Thymus (tissue), 11 donors: ENCODE results near the gene TRMU. TPM values are rescaled to one million over a fixed set of nuclear protein-coding genes. Genes with fewer than 3 reads are reported as not detected.

Experiments used
- DNase-seq, 9 donors: peaks; one replicate each; pipeline ENCODE4 v3.0.0-alpha.2; 2013; ENCODE audit warnings: low spot score in 9 of 9, low read depth in 6 of 9, missing footprints in 1 of 9
- H3K27ac ChIP-seq, 2 donors: one replicate each; pipeline ENCODE4 v1.5.1; 2013; ENCODE audit warnings: control low read depth in 1 of 2, low read depth in 1 of 2, low read length in 1 of 2, mild to moderate bottlenecking in 1 of 2, moderate library complexity in 1 of 2
- H3K27me3 ChIP-seq, 2 donors: one replicate each; pipeline ENCODE4 v1.5.1; 2013; ENCODE audit warnings: low read length in 1 of 2; ENCODE audit not compliant: control insufficient read depth in 2 of 2, insufficient read depth in 1 of 2
- H3K36me3 ChIP-seq, 2 donors: one replicate each; pipeline ENCODE4 v1.5.1; 2013; ENCODE audit warnings: low read length in 1 of 2, mild to moderate bottlenecking in 1 of 2, moderate library complexity in 1 of 2; ENCODE audit not compliant: control insufficient read depth in 2 of 2, insufficient read depth in 2 of 2
- H3K4me1 ChIP-seq, 2 donors: one replicate each; pipeline ENCODE4 v1.5.1; 2013; ENCODE audit warnings: low read length in 2 of 2; ENCODE audit not compliant: control insufficient read depth in 2 of 2, insufficient read depth in 2 of 2
- H3K4me3 ChIP-seq, 2 donors: one replicate each; pipeline ENCODE4 v1.5.1; 2013; ENCODE audit warnings: low read length in 2 of 2, control low read depth in 1 of 2, mild to moderate bottlenecking in 1 of 2
- H3K9me3 ChIP-seq, 2 donors: one replicate each; pipeline ENCODE4 v1.5.1; 2013; ENCODE audit warnings: low read length in 1 of 2, mild to moderate bottlenecking in 1 of 2; ENCODE audit not compliant: control insufficient read depth in 2 of 2, insufficient read depth in 1 of 2
- WGBS: extraction: QIAGEN DNeasy Blood & Tissue Kit; methylation state at CpG from one replicate; pipeline ENCODE4 v1.1.7; 2013; 5-methylcytosine and 5-hydroxymethylcytosine counted together
- polyA plus RNA-seq: library from polyadenylated mRNA; stranded (reverse); fragments of 200-250 nt; gene quantifications from one replicate; pipeline ENCODE4 v1.2.3, GENCODE V29; 2013
- total RNA-seq: library from RNA; stranded (reverse); fragments of 120-200 nt; gene quantifications from one replicate; pipeline ENCODE4 v1.2.4, GENCODE V29; 2013
- donor health status: healthy.

The TRMU gene
- total and polyA plus RNA-seq, 2 donors, result 27.4 to 28.7 TPM

DNA sequence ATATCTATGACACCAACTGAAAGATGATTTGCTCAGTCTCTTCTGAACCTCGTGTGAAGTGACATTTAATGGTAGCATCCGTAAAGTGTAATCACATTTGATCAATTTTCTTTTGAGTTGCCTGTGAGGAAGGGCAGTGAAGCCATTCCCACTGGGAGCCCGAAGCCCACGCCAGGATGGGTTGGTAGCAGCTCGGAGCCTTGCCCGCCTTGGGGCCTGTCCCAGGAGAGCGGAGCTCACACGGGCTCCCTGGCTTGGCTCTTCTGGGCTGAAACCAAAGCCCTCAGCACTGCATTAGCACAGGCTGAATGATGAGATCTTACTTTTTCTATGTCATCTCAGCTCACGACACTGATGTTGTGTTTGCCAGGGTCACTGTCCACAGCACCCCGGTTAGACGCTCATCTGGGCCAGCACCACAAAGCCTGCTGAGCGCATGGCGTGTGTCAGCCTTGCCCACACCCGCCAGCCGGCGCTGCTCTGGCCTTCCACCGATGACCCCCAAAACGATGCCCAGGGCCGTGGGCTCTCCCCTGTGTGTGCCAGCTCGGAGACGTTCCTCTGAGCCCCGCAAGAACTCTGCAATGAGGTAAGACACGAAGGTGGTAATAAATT is 9.3 kb upstream of the TRMU start:
- Histone ChIP-seq H3K36me3 (peaks cover 79 to 80% of the 10 kb centered on the region in 2 donors), H3K27me3 (no peaks in the 10 kb centered on the region), H3K4me3 (no peak overlapping the region), H3K27ac (no peak overlapping the region), H3K4me1 (no peaks in the 10 kb centered on the region), H3K9me3 (no peaks in the 10 kb centered on the region)
- no peak for DNase-seq
- WGBS, result 93% methylated on average over 23 of the region's 23 CpGs

GRCh38 chr22:46327691-46328465 is 7.6 kb upstream of the TRMU start:
- no peaks in the 10 kb centered on the region for H3K9me3 ChIP-seq
- no peaks in the 10 kb centered on the region for H3K4me1 ChIP-seq
- H3K36me3 ChIP-seq, result peaks cover 78 to 88% of the 10 kb centered on the region in 2 donors
- WGBS, result 97% methylated on average over 13 of the region's 13 CpGs
- H3K27me3 ChIP-seq, result no peaks in the 10 kb centered on the region
- DNase-seq, result no peak
- H3K4me3 ChIP-seq, result no peak overlapping the region
- H3K27ac ChIP-seq, result no peak overlapping the region

DNA sequence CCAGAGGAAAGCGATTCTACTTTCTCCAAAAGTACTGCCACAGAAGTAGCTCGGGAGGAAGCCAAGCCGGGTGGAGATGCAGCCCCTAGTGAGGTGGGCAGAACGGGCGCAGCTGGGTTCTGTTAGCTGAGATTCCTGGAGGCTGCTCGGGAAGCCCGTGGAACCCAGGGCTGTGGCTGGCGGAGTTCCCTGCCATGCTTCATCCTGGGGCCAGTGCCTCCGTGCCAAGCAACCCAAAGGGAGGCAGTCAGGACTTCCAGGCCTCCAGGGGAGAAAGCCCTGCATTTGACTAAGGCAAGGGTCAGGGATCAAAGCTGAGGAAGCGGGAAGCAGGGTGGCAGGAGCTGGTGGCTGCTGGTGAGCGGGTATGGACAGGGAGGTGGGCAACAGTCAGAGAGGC is 6.7 kb upstream of the TRMU start:
- no peaks in the 10 kb centered on the region for H3K27me3 ChIP-seq
- no peaks in the 10 kb centered on the region for H3K4me1 ChIP-seq
- H3K4me3 ChIP-seq, result no peak overlapping the region
- WGBS, result 98% methylated on average over 11 of the region's 11 CpGs
- no peak for DNase-seq
- peaks cover 68 to 84% of the 10 kb centered on the region in 2 donors for H3K36me3 ChIP-seq
- H3K27ac ChIP-seq, result no peak overlapping the region
- no peaks in the 10 kb centered on the region for H3K9me3 ChIP-seq

DNA sequence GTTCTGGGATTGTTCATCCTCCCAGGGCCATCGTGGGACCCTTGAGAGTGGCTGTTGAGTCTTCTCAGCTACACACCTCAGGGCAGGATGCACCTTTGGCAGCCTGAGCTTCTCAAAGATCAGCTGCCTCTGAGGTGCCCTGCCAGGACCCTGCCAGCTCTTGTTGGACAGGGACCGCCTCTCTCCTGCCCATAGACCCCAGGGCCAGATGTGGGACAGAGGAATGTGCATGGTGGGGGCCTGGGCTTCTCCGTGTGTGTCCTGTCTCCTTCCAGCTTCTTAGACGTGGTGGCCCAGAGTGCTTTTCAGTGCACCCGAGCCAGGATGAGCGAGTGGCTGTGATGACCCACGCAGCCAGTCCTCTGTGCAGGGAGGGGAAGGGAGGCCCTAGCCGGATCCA is 5.9 kb upstream of the TRMU start:
- Histone ChIP-seq H3K4me1 (no peaks in the 10 kb centered on the region), H3K36me3 (peaks cover 60 to 79% of the 10 kb centered on the region in 2 donors), H3K4me3 (no peak overlapping the region), H3K9me3 (no peaks in the 10 kb centered on the region), H3K27me3 (no peaks in the 10 kb centered on the region), H3K27ac (no peak overlapping the region)
- no peak for DNase-seq
- WGBS, result 97% methylated on average over 8 of the region's 8 CpGs

- WGBS, result over 99% methylated on average over 4 of the region's 4 CpGs
- no peak for DNase-seq
- Histone ChIP-seq H3K4me3 (no peak overlapping the region), H3K27ac (no peak overlapping the region), H3K9me3 (no peaks in the 10 kb centered on the region), H3K27me3 (no peaks in the 10 kb centered on the region), H3K4me1 (peaks cover 2 to 5% of the 10 kb centered on the region in 2 donors), H3K36me3 (peaks cover 53 to 72% of the 10 kb centered on the region in 2 donors)
These were observed 5.1 kb upstream of the TRMU start for GRCh38 chr22:46330426-46330825.

DNA sequence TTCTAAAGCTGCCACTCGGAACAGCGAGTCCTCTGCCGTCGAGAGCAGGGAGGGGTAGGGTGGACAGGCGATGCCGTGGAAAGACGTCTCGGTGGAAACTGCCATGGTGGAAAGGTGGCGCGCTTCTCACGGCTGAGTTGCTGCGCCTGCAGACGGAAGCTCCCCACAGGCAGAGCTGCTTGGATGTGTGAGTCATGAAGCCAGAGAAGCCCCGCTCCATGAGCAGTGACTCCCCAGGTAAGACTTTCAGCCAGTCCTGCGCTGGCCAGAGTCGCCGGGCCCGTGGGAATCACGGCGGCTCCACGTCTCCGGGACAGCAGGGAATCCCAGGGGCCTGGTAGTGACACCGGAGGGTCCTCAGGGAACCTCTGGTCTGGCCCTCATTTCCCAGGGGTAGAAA is 4.0 kb upstream of the TRMU start:
- H3K27ac ChIP-seq, result no peak overlapping the region
- peaks cover 42 to 61% of the 10 kb centered on the region in 2 donors for H3K36me3 ChIP-seq
- 98% methylated on average over 23 of the region's 23 CpGs for WGBS
- no peak overlapping the region for H3K4me3 ChIP-seq
- H3K27me3 ChIP-seq, result no peaks in the 10 kb centered on the region
- no peaks in the 10 kb centered on the region for H3K9me3 ChIP-seq
- H3K4me1 ChIP-seq, result peaks cover 5% of the 10 kb centered on the region in 2 donors
- DNase-seq, result no peak

- Histone ChIP-seq H3K27ac (peak overlapping the region in 1 of 2 donors; percentile 25), H3K9me3 (no peaks in the 10 kb centered on the region), H3K4me1 (peaks cover 10% of the 10 kb centered on the region in 2 donors), H3K4me3 (peak overlapping the region; percentile 88 to 94), H3K36me3 (peaks cover 37 to 47% of the 10 kb centered on the region in 2 donors), H3K27me3 (no peaks in the 10 kb centered on the region)
- peak in 3 of 9 donors; percentile 7 to 30 (median 10) for DNase-seq
- WGBS, result 20% methylated on average over 42 of the region's 42 CpGs
These were observed 885 bp downstream of the TRMU start for GRCh38 chr22:46336119-46337078.

DNA sequence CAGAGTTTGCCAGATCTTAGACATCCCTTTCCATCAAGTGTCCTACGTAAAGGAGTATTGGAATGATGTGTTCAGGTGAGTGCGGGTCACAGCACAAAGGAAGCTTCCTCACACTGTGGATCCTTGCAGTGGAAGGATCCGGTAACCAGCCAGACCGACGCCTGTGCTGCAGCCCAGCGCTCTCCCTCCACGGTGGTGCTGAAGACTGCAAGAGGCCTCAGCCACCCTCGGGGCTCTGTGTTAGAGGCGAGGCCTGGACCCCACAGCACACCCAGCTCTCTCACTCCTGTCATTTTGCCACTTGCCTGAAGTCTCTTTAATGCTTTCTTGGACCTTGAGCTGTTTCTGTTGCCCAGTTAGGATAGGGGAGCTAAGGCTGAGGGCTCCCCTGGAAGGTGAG is 2.4 kb downstream of the TRMU start:
- peaks cover 36 to 41% of the 10 kb centered on the region in 2 donors for H3K36me3 ChIP-seq
- H3K27ac ChIP-seq, result no peak overlapping the region
- no peaks in the 10 kb centered on the region for H3K27me3 ChIP-seq
- H3K4me1 ChIP-seq, result peaks cover 10% of the 10 kb centered on the region in 2 donors
- no peak overlapping the region for H3K4me3 ChIP-seq
- no peaks in the 10 kb centered on the region for H3K9me3 ChIP-seq
- 99% methylated on average over 9 of the region's 9 CpGs for WGBS
- DNase-seq, result no peak
